GM19238 (cell line): ENCODE data around the gene PRKCB.

Source experiments
- DNase-seq: peaks from one replicate; pipeline ENCODE4 v3.0.0; 2011; ENCODE audit warnings: low spot score; ENCODE audit not compliant: insufficient read length

Gene PRKCB

GRCh38 chr16:23941025-23941424 lies 105.2 kb downstream of the PRKCB start:
- no peak for DNase-seq

- DNase-seq, result no peak
Measured at GRCh38 chr16:23941963-23942564, 106.3 kb downstream of the PRKCB start.

GRCh38 chr16:23943604-23944003 lies 107.8 kb downstream of the PRKCB start:
- DNase-seq, result no peak

GRCh38 chr16:23944381-23944780 lies 108.6 kb downstream of the PRKCB start:
- DNase-seq, result no peak

GRCh38 chr16:23945243-23945642 lies 109.5 kb downstream of the PRKCB start:
- no peak for DNase-seq

GRCh38 chr16:23947838-23948237 lies 112.1 kb downstream of the PRKCB start:
- DNase-seq, result no peak

- no peak for DNase-seq
Measured at GRCh38 chr16:23948949-23949411, 113.2 kb downstream of the PRKCB start.

GRCh38 chr16:23949630-23950290 lies 114.0 kb downstream of the PRKCB start:
- peak; percentile 34 for DNase-seq

GRCh38 chr16:23950291-23950894 lies 114.6 kb downstream of the PRKCB start:
- no peak for DNase-seq

GRCh38 chr16:23950898-23951297 lies 115.1 kb downstream of the PRKCB start:
- DNase-seq, result no peak

- DNase-seq, result no peak
Measured at GRCh38 chr16:23952128-23952970, 116.6 kb downstream of the PRKCB start.

- no peak for DNase-seq
Measured at GRCh38 chr16:23952971-23953300, 117.2 kb downstream of the PRKCB start.

- no peak for DNase-seq
Measured at GRCh38 chr16:23953476-23953875, 117.7 kb downstream of the PRKCB start.

GRCh38 chr16:23955088-23955487 lies 119.3 kb downstream of the PRKCB start:
- DNase-seq, result no peak

GRCh38 chr16:23957287-23957686 lies 121.5 kb downstream of the PRKCB start:
- no peak for DNase-seq

- no peak for DNase-seq
Measured at GRCh38 chr16:23959072-23959751, 123.4 kb downstream of the PRKCB start.

GRCh38 chr16:23959752-23960072 lies 123.9 kb downstream of the PRKCB start:
- DNase-seq, result no peak

- no peak for DNase-seq
Measured at GRCh38 chr16:23960081-23960885, 124.5 kb downstream of the PRKCB start.

- no peak for DNase-seq
Measured at GRCh38 chr16:23962001-23962400, 126.2 kb downstream of the PRKCB start.

GRCh38 chr16:23964136-23964535 lies 128.4 kb downstream of the PRKCB start:
- DNase-seq, result no peak
